SU-DHL-6 (cell line): ENCODE results near the gene PTGES2.
A peak's percentile ranks its signal among the peaks of the same experiment; 100 is the strongest.

ENCODE experiments used
- EZH2phosphoT487 ChIP-seq: fragments of 200-600 bp; sonication (generic), shearing (Covaris generic); conservative IDR thresholded peaks from 2 replicates; pipeline ENCODE4 v1.6.1; 2018; ENCODE audit warnings: mild to moderate bottlenecking, antibody characterized with exemption, low read length, moderate library complexity, mixed read lengths
- TF ChIP-seq, protein P1 (sequence below): fragments of 200-600 bp; sonication (generic); IDR thresholded peaks from one replicate; pipeline ENCODE4 v1.5.1; 2017; ENCODE audit warnings: antibody characterized with exemption, mild to moderate bottlenecking, low read length, moderate library complexity; ENCODE audit not compliant: insufficient read depth, poor library complexity, severe bottlenecking

DNA sequence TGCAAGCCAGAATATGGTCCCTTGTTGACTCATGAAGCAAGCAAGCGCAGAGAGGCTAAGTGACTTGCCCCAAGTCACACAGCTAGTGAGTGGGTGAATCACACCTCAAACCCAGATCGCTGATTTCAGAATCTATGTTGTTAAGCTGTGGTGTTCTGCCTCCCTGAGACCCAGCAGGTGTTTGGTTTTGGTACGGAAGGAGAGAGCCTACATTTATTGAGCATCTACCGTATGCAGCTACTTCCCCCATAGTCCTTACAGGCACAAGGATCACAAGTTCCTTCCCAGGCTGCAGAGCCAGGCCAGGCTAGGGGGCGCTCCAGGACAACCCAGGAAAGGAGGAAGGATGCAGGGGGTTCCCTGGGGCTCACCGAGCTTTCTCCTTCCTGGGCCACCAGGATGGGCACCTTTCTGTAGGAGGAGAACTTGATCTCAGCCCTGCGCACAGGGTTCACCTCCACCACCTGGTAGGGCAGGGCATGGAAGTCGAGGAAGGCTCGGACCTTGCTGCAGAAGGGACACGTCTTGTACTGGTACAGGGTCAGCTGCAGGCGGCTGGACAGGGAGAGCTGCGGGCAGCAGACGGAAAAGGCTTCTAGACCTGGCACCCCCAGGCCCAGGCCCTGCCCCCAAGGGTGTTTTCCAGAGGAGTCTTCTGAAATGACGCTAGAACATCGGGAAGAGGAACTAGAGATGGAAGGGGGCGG, 2.5 kb downstream of the PTGES2 start:
- TF ChIP-seq, protein P1, sequence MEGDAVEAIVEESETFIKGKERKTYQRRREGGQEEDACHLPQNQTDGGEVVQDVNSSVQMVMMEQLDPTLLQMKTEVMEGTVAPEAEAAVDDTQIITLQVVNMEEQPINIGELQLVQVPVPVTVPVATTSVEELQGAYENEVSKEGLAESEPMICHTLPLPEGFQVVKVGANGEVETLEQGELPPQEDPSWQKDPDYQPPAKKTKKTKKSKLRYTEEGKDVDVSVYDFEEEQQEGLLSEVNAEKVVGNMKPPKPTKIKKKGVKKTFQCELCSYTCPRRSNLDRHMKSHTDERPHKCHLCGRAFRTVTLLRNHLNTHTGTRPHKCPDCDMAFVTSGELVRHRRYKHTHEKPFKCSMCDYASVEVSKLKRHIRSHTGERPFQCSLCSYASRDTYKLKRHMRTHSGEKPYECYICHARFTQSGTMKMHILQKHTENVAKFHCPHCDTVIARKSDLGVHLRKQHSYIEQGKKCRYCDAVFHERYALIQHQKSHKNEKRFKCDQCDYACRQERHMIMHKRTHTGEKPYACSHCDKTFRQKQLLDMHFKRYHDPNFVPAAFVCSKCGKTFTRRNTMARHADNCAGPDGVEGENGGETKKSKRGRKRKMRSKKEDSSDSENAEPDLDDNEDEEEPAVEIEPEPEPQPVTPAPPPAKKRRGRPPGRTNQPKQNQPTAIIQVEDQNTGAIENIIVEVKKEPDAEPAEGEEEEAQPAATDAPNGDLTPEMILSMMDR = peak; percentile 88
- TF ChIP-seq EZH2phosphoT487 = no peak
